ENCODE measurements around the gene ENOX2.

Gene ENOX2

GRCh38 chrX:130665263-130665662 is 237.7 kb downstream of the ENOX2 start:
- TF ChIP-seq, protein P1, sequence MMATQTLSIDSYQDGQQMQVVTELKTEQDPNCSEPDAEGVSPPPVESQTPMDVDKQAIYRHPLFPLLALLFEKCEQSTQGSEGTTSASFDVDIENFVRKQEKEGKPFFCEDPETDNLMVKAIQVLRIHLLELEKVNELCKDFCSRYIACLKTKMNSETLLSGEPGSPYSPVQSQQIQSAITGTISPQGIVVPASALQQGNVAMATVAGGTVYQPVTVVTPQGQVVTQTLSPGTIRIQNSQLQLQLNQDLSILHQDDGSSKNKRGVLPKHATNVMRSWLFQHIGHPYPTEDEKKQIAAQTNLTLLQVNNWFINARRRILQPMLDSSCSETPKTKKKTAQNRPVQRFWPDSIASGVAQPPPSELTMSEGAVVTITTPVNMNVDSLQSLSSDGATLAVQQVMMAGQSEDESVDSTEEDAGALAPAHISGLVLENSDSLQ (IDR thresholded peaks at IDR 0.05): peak; percentile 55
- TF ChIP-seq ARNT (IDR thresholded peaks at IDR 0.05): no peak
- ChIA-PET CTCF (no interaction called here), POLR2A (interaction anchor here (0.9 kb wide), 1 partner anchor 20 kb away, joined by 3 read pairs; no protein-coding TSS in a partner anchor)
- peak; percentile 21 for DNase-seq (ENCODE audit: extremely low spot score)

DNA sequence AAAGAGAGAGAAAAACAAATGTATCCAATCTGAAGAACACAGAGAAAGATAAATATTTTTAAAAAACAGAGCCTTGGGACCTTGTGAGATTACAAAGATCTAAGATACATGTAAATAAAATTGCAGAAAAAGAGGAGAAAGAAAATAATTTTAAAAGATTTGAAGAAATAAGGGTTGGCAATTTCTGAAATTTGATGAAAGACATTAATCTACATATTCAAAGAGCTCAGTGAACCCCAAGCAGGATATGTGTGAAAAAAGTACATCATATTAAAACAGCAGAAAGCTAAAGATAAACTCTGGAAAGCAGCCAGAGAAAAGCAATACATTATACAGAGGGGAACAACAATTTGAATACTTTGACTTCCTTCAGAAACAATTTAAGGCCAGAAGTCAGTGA is 244.7 kb downstream of the ENOX2 start:
- ChIA-PET CTCF (no interaction called here), POLR2A (no interaction called here)
- DNase-seq (ENCODE audit: extremely low spot score): no peak
- no peak for TF ChIP-seq FOXM1 (IDR thresholded peaks at IDR 0.05; ENCODE audit: borderline replicate concordance)
- TF ChIP-seq ZNF384 (IDR thresholded peaks at IDR 0.05): no peak
- TF ChIP-seq LEF1 (IDR thresholded peaks at IDR 0.05; ENCODE audit: borderline replicate concordance): no peak
- no peak for TF ChIP-seq SUZ12 (IDR thresholded peaks at IDR 0.05)
- no peak for TF ChIP-seq HDGF (IDR thresholded peaks at IDR 0.05; ENCODE audit: borderline replicate concordance)
- no peak for TF ChIP-seq BHLHE40 (IDR thresholded peaks at IDR 0.05; ENCODE audit: borderline replicate concordance)
- TF ChIP-seq ARNT (IDR thresholded peaks at IDR 0.05): no peak
- no peak for TF ChIP-seq L3MBTL2 (conservative IDR thresholded peaks at IDR 0.05)
- no peak for TF ChIP-seq TARDBP (IDR thresholded peaks at IDR 0.05)
- TF ChIP-seq SP1 (IDR thresholded peaks at IDR 0.05): no peak
- no peak for TF ChIP-seq NFRKB (IDR thresholded peaks at IDR 0.05)
- TF ChIP-seq CTBP1 (IDR thresholded peaks at IDR 0.05; ENCODE audit: borderline replicate concordance): no peak
- TF ChIP-seq ELF4 (IDR thresholded peaks at IDR 0.05): no peak
- TF ChIP-seq FOXK2 (IDR thresholded peaks at IDR 0.05): no peak
- TF ChIP-seq FOXA1 (IDR thresholded peaks at IDR 0.05): no peak
- TF ChIP-seq, protein P1 (IDR thresholded peaks at IDR 0.05): no peak

- ChIA-PET CTCF (no interaction called here), POLR2A (no interaction called here)
- no peak for DNase-seq (ENCODE audit: extremely low spot score)
- TF ChIP-seq, protein P1 (IDR thresholded peaks at IDR 0.05): no peak
- TF ChIP-seq NFRKB (IDR thresholded peaks at IDR 0.05): no peak
- TF ChIP-seq FOXA1 (IDR thresholded peaks at IDR 0.05): no peak
- no peak for TF ChIP-seq LEF1 (IDR thresholded peaks at IDR 0.05; ENCODE audit: borderline replicate concordance)
- no peak for TF ChIP-seq FOXK2 (IDR thresholded peaks at IDR 0.05)
These were observed 248.5 kb downstream of the ENOX2 start for GRCh38 chrX:130654409-130654950.

- no peak for TF ChIP-seq BHLHE40 (IDR thresholded peaks at IDR 0.05; ENCODE audit: borderline replicate concordance)
- TF ChIP-seq, protein P1 (IDR thresholded peaks at IDR 0.05): no peak
- no peak for TF ChIP-seq FOXK2 (IDR thresholded peaks at IDR 0.05)
- TF ChIP-seq ELF4 (IDR thresholded peaks at IDR 0.05): no peak
- TF ChIP-seq FOXA1 (IDR thresholded peaks at IDR 0.05): no peak
- no peak for TF ChIP-seq HDGF (IDR thresholded peaks at IDR 0.05; ENCODE audit: borderline replicate concordance)
- TF ChIP-seq L3MBTL2 (conservative IDR thresholded peaks at IDR 0.05): no peak
- no peak for TF ChIP-seq CTBP1 (IDR thresholded peaks at IDR 0.05; ENCODE audit: borderline replicate concordance)
- TF ChIP-seq FOXM1 (IDR thresholded peaks at IDR 0.05; ENCODE audit: borderline replicate concordance): no peak
- TF ChIP-seq ZNF384 (IDR thresholded peaks at IDR 0.05): no peak
- CTCF ChIA-PET: no interaction called here
- no peak for DNase-seq (ENCODE audit: extremely low spot score)
- POLR2A ChIA-PET: no interaction called here
These were observed 250.0 kb downstream of the ENOX2 start for GRCh38 chrX:130652824-130653578.

- no peak for DNase-seq (ENCODE audit: extremely low spot score)
- ChIA-PET POLR2A (no interaction called here), CTCF (interaction anchor here (0.7 kb wide), 1 partner anchor 30 kb away, joined by 3 read pairs; no protein-coding TSS in a partner anchor)
- no peak for TF ChIP-seq ARNT (IDR thresholded peaks at IDR 0.05)
- TF ChIP-seq SUZ12 (IDR thresholded peaks at IDR 0.05): no peak
- TF ChIP-seq CTBP1 (IDR thresholded peaks at IDR 0.05; ENCODE audit: borderline replicate concordance): no peak
- no peak for TF ChIP-seq ELF4 (IDR thresholded peaks at IDR 0.05)
These were observed 253.3 kb downstream of the ENOX2 start for GRCh38 chrX:130649738-130650137.

GRCh38 chrX:130647468-130647867 is 255.5 kb downstream of the ENOX2 start:
- no peak for DNase-seq (ENCODE audit: extremely low spot score)
- ChIA-PET POLR2A (no interaction called here), CTCF (no interaction called here)
- no peak for TF ChIP-seq ELF4 (IDR thresholded peaks at IDR 0.05)

Data from HEK293T (cell line).